HG02642 (cell line): Measurements from ENCODE around the gene C19orf44.
"Not testable (repeated sequence)": the region's sequence is repeated elsewhere in the genome, so short reads cannot be mapped to it uniquely, and the experiment has no call there.

ENCODE experiments used
- ATAC-seq: cut with Tn5 transposase; IDR thresholded peaks from one replicate; pipeline ENCODE4 v1.9.1; 2021; ENCODE audit warnings: mild to moderate bottlenecking; ENCODE audit not compliant: unreplicated experiment, poor library complexity

C19orf44 gene

GRCh38 chr19:16466802-16467427, 29.3 kb upstream of the C19orf44 start:
- ATAC-seq: not testable (repeated sequence)

- ATAC-seq: no peak
Observed at GRCh38 chr19:16467581-16467980, 28.6 kb upstream of the C19orf44 start.

GRCh38 chr19:16470541-16470910, 25.7 kb upstream of the C19orf44 start:
- ATAC-seq: no peak

- ATAC-seq: peak; percentile 27
Observed at GRCh38 chr19:16470911-16471811, 25.0 kb upstream of the C19orf44 start.

- ATAC-seq: not testable (repeated sequence)
Observed at GRCh38 chr19:16472559-16472899, 23.7 kb upstream of the C19orf44 start.

- ATAC-seq: no peak
Observed at GRCh38 chr19:16472992-16473391, 23.2 kb upstream of the C19orf44 start.

- ATAC-seq: no peak
Observed at GRCh38 chr19:16473875-16474392, 22.3 kb upstream of the C19orf44 start.

- no peak for ATAC-seq
Observed at GRCh38 chr19:16476401-16476800, 19.8 kb upstream of the C19orf44 start.

GRCh38 chr19:16477311-16477710, 18.9 kb upstream of the C19orf44 start:
- ATAC-seq: no peak

- no peak for ATAC-seq
Observed at GRCh38 chr19:16482745-16483144, 13.4 kb upstream of the C19orf44 start.

GRCh38 chr19:16486476-16486875, 9.7 kb upstream of the C19orf44 start:
- ATAC-seq: not testable (repeated sequence)

GRCh38 chr19:16496613-16496983, 404 bp downstream of the C19orf44 start:
- no peak for ATAC-seq

- no peak for ATAC-seq
Observed at GRCh38 chr19:16497042-16497441, 848 bp downstream of the C19orf44 start.

- no peak for ATAC-seq
Observed at GRCh38 chr19:16497837-16498236, 1.6 kb downstream of the C19orf44 start.

GRCh38 chr19:16504271-16504670, 8.1 kb downstream of the C19orf44 start:
- ATAC-seq: no peak

GRCh38 chr19:16506161-16506560, 10.0 kb downstream of the C19orf44 start:
- not testable (repeated sequence) for ATAC-seq

- ATAC-seq: no peak
Observed at GRCh38 chr19:16506961-16507360, 10.8 kb downstream of the C19orf44 start.

GRCh38 chr19:16508546-16508945, 12.4 kb downstream of the C19orf44 start:
- no peak for ATAC-seq

- ATAC-seq: no peak
Observed at GRCh38 chr19:16509141-16510061, 13.2 kb downstream of the C19orf44 start.

- ATAC-seq: not testable (repeated sequence)
Observed at GRCh38 chr19:16512611-16513010, 16.4 kb downstream of the C19orf44 start.
